GM18498 (cell line): ENCODE results near the gene COL9A1.

ENCODE experiments used
- ATAC-seq: cut with Tn5 transposase; IDR thresholded peaks from one replicate; pipeline ENCODE4 v1.9.1; 2021; ENCODE audit warnings: mild to moderate bottlenecking, moderate library complexity; ENCODE audit not compliant: unreplicated experiment

Gene COL9A1

GRCh38 chr6:70176842-70177550 is 125.9 kb downstream of the COL9A1 start:
- ATAC-seq = no peak

GRCh38 chr6:70175770-70176169 is 127.1 kb downstream of the COL9A1 start:
- ATAC-seq = no peak

GRCh38 chr6:70172252-70172651 is 130.6 kb downstream of the COL9A1 start:
- ATAC-seq = no peak

- ATAC-seq = no peak
Observed at GRCh38 chr6:70171236-70171635, 131.6 kb downstream of the COL9A1 start.

- ATAC-seq = no peak
Observed at GRCh38 chr6:70168681-70169377, 134.1 kb downstream of the COL9A1 start.
